Activated T-cell treated with anti-CD3 and anti-CD28 coated beads, Interleukin-2, amount 50 U/mL, for 72 hours (primary cell): ENCODE results near the gene NEU4. TPM values are rescaled to one million over a fixed set of nuclear protein-coding genes. Genes with fewer than 3 reads are reported as not detected.
A peak's percentile ranks its signal among the peaks of the same experiment; 100 is the strongest.

Experiments used
- ATAC-seq, 2 donors: fragments of 150-1000 bp; cut with Tn5 transposase; replicated peaks in 1 of 2; 2 replicates each; pipeline ENCODE4 v1.10.0; 2021; ENCODE audit warnings: moderate library complexity in 2 of 2, mild to moderate bottlenecking in 1 of 2
- DNase-seq, 2 donors: peaks; one replicate each; pipeline ENCODE4 v3.0.0; 2021 to 2022; ENCODE audit warnings: mixed read lengths in 1 of 2
- H3K27ac Mint-ChIP-seq: one replicate; pipeline ENCODE4 v1.8.0; 2022; ENCODE audit warnings: mild to moderate bottlenecking, moderate library complexity, mixed read lengths
- H3K27me3 Mint-ChIP-seq: one replicate; pipeline ENCODE4 v1.8.0; 2022; ENCODE audit warnings: low read depth, mixed read lengths
- H3K36me3 Mint-ChIP-seq, 2 donors: one replicate each; pipeline ENCODE4 v1.8.0; 2022; ENCODE audit warnings: mixed read lengths in 2 of 2, mild to moderate bottlenecking in 1 of 2; ENCODE audit not compliant: insufficient read depth in 2 of 2
- H3K4me1 Mint-ChIP-seq: one replicate; pipeline ENCODE4 v1.8.0; 2022; ENCODE audit warnings: low read depth, mixed read lengths
- H3K4me3 Mint-ChIP-seq, 2 donors: one replicate each; pipeline ENCODE4 v1.8.0; 2022; ENCODE audit warnings: mild to moderate bottlenecking in 2 of 2, mixed read lengths in 2 of 2, moderate library complexity in 2 of 2
- H3K9me3 Mint-ChIP-seq, 2 donors: one replicate each; pipeline ENCODE4 v1.8.0; 2022; ENCODE audit warnings: mixed read lengths in 2 of 2
- total RNA-seq, 2 donors: library from RNA; stranded (reverse); gene quantifications; one replicate each; pipeline ENCODE4 v1.2.3, GENCODE V29; 2022

NEU4 gene
- total RNA-seq, 2 donors from 2014 or later, result 0.37 to 1.4 TPM

- H3K4me1 Mint-ChIP-seq, result peaks cover 3% of the 10 kb centered on the region
- no peaks in the 10 kb centered on the region for H3K36me3 Mint-ChIP-seq
- no peaks in the 10 kb centered on the region for H3K9me3 Mint-ChIP-seq
- no peak overlapping the region for H3K27ac Mint-ChIP-seq
- peaks cover 13% of the 10 kb centered on the region for H3K27me3 Mint-ChIP-seq
- DNase-seq (no peak), ATAC-seq (peak in 1 of 2 donors; percentile 12)
- H3K4me3 Mint-ChIP-seq, result no peak overlapping the region
Measured at GRCh38 chr2:241809383-241810306, 652 bp downstream of the NEU4 start.

GRCh38 chr2:241810307-241811200, 1.6 kb downstream of the NEU4 start:
- peaks cover 19% of the 10 kb centered on the region for H3K27me3 Mint-ChIP-seq
- no peak overlapping the region for H3K4me3 Mint-ChIP-seq
- H3K9me3 Mint-ChIP-seq, result no peaks in the 10 kb centered on the region
- no peaks in the 10 kb centered on the region for H3K4me1 Mint-ChIP-seq
- peak in 1 of 2 donors; percentile 13 for ATAC-seq
- no peak overlapping the region for H3K27ac Mint-ChIP-seq
- no peaks in the 10 kb centered on the region for H3K36me3 Mint-ChIP-seq
- no peak for DNase-seq

DNA sequence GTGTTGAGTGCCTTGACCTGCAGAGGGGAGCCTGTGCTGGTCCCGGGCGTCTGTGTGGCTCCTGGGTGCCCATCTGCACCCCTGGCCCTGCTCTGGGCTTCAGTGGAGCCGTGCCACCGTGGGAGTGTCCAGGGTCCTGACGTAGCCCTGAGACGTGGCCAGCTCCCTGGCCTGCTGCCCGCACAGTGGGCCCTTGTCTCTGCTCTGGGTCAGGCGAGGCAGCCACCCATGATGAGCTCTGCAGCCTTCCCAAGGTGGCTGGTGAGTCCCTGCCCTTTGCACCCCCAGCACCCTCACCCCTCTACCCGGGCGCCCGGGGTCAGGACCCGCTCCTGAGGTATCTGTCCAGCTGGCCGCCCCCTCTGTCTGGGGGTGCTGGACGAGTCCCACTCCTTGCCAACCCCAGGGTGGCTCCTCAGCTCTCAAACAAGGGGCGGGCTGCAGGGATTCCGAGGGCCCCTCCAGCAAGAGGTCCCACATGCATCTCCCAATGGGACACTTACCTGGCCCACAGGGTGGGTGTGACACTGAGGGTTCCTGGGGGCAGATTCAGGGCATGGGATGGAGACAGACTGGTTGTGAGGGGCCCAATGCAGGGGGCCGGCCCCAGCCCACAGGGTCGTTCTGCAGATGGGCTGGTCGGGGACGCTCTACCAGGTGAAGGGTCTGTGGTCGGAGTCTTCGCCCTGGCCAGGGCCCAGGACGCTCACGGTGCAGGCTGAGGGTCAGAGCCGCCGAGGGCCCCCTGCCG, 2.4 kb downstream of the NEU4 start:
- Mint-ChIP-seq H3K27me3 (peaks cover 19% of the 10 kb centered on the region), H3K27ac (no peak overlapping the region), H3K9me3 (no peaks in the 10 kb centered on the region), H3K4me3 (no peak overlapping the region), H3K36me3 (no peaks in the 10 kb centered on the region), H3K4me1 (no peaks in the 10 kb centered on the region)
- DNase-seq (no peak), ATAC-seq (no peak)

GRCh38 chr2:241811952-241812729, 3.1 kb downstream of the NEU4 start:
- Mint-ChIP-seq H3K4me3 (no peak overlapping the region), H3K4me1 (no peaks in the 10 kb centered on the region), H3K9me3 (no peaks in the 10 kb centered on the region), H3K27ac (no peak overlapping the region), H3K36me3 (no peaks in the 10 kb centered on the region), H3K27me3 (peaks cover 19% of the 10 kb centered on the region)
- ATAC-seq (no peak), DNase-seq (no peak)

- Mint-ChIP-seq H3K27ac (no peak overlapping the region), H3K36me3 (no peaks in the 10 kb centered on the region), H3K4me1 (peaks cover 5% of the 10 kb centered on the region), H3K9me3 (no peaks in the 10 kb centered on the region), H3K27me3 (peaks cover 19% of the 10 kb centered on the region), H3K4me3 (no peak overlapping the region)
- ATAC-seq, result no peak
- DNase-seq, result no peak
Measured at GRCh38 chr2:241812730-241813643, 4.0 kb downstream of the NEU4 start.

DNA sequence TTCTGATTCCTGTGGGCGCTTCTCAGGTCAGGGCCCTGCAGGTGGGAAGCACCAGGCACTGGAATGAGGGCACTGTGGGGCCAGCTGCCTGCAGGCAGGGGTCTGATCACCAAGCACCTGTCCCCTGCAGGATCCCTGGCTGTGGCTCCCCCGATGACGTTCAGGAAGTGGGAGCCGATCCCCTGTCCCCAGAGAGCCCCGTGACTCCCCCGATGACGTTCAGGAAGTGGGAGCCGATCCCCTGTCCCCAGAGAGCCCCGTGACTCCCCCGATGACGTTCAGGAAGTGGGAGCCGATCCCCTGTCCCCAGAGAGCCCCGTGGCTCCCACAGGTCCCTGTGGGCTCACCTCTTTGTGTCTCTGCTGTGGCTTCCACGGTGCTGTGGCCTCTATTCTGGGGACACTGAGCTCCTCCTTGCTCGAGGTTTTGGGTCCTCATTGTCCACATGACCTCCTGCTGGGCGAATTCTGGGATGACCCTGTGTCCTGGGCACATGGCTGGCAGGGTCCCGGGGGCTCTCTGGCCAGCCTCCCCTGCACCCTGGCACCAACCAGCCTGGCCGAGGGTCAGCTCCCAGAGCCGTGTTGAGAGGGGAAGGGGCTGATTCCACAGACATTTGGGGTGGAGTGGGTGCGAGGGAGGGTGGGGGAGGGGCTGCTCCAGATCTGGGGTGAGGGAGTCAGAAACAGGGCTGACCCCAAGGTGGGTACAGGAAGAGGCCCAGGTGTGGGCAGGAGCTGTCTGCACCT, 4.8 kb downstream of the NEU4 start:
- peaks cover 5% of the 10 kb centered on the region for H3K4me1 Mint-ChIP-seq
- H3K36me3 Mint-ChIP-seq, result no peaks in the 10 kb centered on the region
- no peaks in the 10 kb centered on the region for H3K9me3 Mint-ChIP-seq
- DNase-seq (no peak), ATAC-seq (peak; percentile 38 to 48)
- peaks cover 13% of the 10 kb centered on the region for H3K27me3 Mint-ChIP-seq
- no peak overlapping the region for H3K27ac Mint-ChIP-seq
- H3K4me3 Mint-ChIP-seq, result no peak overlapping the region

GRCh38 chr2:241814393-241814642, 5.3 kb downstream of the NEU4 start:
- peaks cover 8% of the 10 kb centered on the region for H3K27me3 Mint-ChIP-seq
- H3K4me3 Mint-ChIP-seq, result no peak overlapping the region
- peaks cover 5% of the 10 kb centered on the region for H3K4me1 Mint-ChIP-seq
- DNase-seq (no peak), ATAC-seq (no peak)
- no peak overlapping the region for H3K27ac Mint-ChIP-seq
- no peaks in the 10 kb centered on the region for H3K36me3 Mint-ChIP-seq
- H3K9me3 Mint-ChIP-seq, result no peaks in the 10 kb centered on the region

GRCh38 chr2:241814643-241815476, 5.9 kb downstream of the NEU4 start:
- no peaks in the 10 kb centered on the region for H3K9me3 Mint-ChIP-seq
- H3K4me3 Mint-ChIP-seq, result no peak overlapping the region
- H3K27ac Mint-ChIP-seq, result no peak overlapping the region
- DNase-seq (no peak), ATAC-seq (no peak)
- peaks cover 5% of the 10 kb centered on the region for H3K4me1 Mint-ChIP-seq
- H3K36me3 Mint-ChIP-seq, result no peaks in the 10 kb centered on the region
- peaks cover 6% of the 10 kb centered on the region for H3K27me3 Mint-ChIP-seq

DNA sequence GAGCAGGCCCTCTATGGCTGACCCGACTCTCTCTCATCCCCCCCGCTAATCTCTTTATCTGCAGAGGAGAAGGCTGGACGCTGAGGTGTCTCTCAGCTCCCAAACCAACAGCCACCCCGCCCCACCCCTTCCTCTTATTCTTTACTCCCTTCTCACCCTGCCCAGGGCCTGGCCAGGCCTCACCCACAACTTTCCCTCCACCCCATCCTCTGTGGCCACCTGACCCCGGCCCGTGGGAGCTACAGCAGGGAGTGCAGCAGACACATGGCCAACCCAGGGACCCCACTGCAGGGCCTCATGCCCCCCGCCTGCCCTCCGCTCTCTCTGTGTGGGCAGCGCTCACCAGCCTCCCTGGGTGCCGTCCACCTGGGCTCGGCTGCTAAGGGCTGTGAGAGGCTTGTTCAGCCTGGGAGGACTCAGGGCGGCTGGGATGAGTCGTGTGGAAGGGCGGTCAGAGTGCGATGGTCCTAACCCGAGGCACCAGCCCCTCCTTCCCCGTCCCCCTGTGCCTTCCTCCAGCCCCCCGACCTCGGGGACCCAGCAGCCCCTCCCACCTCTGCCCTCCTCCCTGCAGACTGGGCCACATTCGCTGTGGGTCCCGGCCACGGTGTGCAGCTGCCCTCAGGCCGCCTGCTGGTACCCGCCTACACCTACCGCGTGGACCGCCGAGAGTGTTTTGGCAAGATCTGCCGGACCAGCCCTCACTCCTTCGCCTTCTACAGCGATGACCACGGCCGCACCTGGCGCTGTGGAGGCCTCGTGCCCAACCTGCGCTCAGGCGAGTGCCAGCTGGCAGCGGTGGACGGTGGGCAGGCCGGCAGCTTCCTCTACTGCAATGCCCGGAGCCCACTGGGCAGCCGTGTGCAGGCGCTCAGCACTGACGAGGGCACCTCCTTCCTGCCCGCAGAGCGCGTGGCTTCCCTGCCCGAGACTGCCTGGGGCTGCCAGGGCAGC, 6.8 kb downstream of the NEU4 start:
- no peak for ATAC-seq
- Mint-ChIP-seq H3K4me3 (no peak overlapping the region), H3K4me1 (peaks cover 5% of the 10 kb centered on the region), H3K9me3 (no peaks in the 10 kb centered on the region), H3K36me3 (no peaks in the 10 kb centered on the region), H3K27ac (no peak overlapping the region), H3K27me3 (peaks cover 6% of the 10 kb centered on the region)
- no peak for DNase-seq
